ENCODE results near the gene ALDH3A2. TPM values are rescaled to one million over a fixed set of nuclear protein-coding genes. Genes with fewer than 3 reads are reported as not detected.

The ALDH3A2 gene
- total RNA-seq, 1 experiment from 2014 or later = 97.3 TPM

DNA sequence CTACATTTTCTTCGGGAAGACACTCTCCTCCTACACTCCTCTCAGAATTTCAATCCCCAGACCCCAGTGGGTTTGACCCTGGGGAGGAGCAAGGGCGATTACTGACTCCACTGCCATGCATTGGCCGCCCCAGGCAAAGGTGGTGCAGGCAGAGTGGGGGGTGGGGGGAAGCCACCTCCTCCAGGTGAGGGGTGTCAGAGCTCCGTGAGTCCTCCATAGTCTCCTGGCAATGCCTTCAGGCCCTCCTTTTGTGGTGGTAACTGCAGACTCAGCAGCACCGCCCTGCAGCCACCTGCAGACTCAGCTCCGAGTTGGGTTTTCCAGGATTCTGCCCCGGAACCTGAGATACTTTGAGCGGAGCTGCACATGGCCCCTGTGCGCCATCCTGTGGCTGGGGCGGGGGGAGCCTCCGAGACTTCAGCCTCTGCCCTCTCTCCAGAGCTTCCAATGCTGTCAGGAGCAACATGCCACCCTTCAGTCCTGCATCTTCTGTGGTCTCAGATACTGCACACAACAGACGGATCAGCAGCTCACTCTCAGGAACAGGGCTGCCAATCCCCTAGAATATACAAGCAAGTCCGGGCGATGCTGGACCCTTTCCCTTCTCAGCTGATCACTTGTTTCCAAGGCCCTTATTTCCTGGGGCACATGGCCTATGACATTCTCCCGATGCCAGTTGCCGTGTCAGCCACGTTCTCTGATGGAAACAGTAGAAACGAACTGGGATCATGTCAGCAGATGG is 70.2 kb downstream of the ALDH3A2 start:
- intact Hi-C loops (cut with micrococcal nuclease; ENCODE audit: unreplicated experiment) = no loop called here
- ChIA-PET CTCF (interaction anchor here (0.5 kb wide), 1 partner anchor 203 kb away, joined by 9 read pairs; no protein-coding TSS in a partner anchor), POLR2A (ENCODE audit: low non-redundant PET) (no interaction called here)
- BruUV-seq (replicated peaks) = no TSS peak
- no peak for DNase-seq (ENCODE audit: low spot score)
- H3K36me3 ChIP-seq (ENCODE audit: insufficient read depth, low read length, poor library complexity, severe bottlenecking) = no peaks in the 10 kb centered on the region
- no peaks in the 10 kb centered on the region for H3K27me3 ChIP-seq (replicated peaks; ENCODE audit: insufficient read depth, low read depth, low read length, poor library complexity)
- no peak overlapping the region for H3K27ac ChIP-seq (ENCODE audit: low read depth, low read length, poor library complexity, severe bottlenecking)
- H3K4me3 ChIP-seq (ENCODE audit: low read depth, low read length, poor library complexity, severe bottlenecking) = no peak overlapping the region
- no peak for TF ChIP-seq EZH2 (IDR thresholded peaks at IDR 0.05; ENCODE audit: borderline replicate concordance, low read depth, low read length, poor library complexity, severe bottlenecking)
- peak; percentile 40 for TF ChIP-seq CTCF (conservative IDR thresholded peaks at IDR 0.05; ENCODE audit: low read depth, low read length)
- no peaks in the 10 kb centered on the region for H3K4me1 ChIP-seq (ENCODE audit: insufficient read depth, low read length, poor library complexity, severe bottlenecking)
- H3K9me3 ChIP-seq (ENCODE audit: low read depth, low read length, poor library complexity, severe bottlenecking) = no peaks in the 10 kb centered on the region

DNA sequence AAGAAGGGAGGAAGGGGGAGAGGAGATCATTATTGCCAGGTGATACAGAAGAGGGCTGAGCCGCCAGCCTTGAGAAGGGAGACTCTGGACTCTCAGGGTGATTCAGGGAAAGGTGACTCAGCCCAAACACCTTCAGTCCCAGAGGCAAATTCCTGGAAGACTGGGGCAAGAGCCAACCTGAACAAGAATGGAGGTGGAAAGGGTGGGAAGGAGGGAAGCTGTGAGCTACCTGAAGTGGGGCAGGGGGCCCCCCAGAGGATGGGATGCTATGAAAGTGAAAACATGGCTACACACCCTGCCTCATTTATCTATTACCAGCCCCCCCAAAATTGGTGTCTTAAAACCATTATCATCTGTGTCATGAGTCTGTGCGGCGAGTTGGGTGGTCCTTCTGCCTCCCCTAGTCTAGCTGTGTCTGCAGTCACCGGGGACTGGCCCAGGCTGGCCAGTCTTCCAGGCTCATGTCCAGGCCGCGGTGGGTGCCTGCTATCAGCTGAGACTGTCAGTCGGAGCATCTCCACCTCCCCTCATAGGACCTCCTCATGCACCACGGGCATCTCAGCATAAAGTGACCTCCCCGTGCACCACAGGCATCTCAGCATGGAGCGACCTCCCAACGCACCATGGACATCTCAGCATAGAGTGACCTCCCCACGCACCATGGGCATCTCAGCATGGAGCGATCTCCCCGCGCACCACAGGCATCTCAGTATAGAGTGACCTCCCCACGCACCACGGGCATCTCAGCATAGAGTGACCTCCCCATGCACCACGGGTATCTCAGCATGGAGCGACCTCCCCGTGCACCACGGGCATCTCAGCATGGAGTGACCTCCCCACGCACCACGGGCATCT is 71.0 kb downstream of the ALDH3A2 start:
- H3K36me3 ChIP-seq (ENCODE audit: insufficient read depth, low read length, poor library complexity, severe bottlenecking) = no peaks in the 10 kb centered on the region
- no peak overlapping the region for H3K4me3 ChIP-seq (ENCODE audit: low read depth, low read length, poor library complexity, severe bottlenecking)
- no peak for DNase-seq (ENCODE audit: low spot score)
- no TSS peak for BruUV-seq (replicated peaks)
- H3K27me3 ChIP-seq (replicated peaks; ENCODE audit: insufficient read depth, low read depth, low read length, poor library complexity) = no peaks in the 10 kb centered on the region
- ChIA-PET CTCF (no interaction called here), POLR2A (ENCODE audit: low non-redundant PET) (no interaction called here)
- intact Hi-C loops (cut with micrococcal nuclease; ENCODE audit: unreplicated experiment) = no loop called here
- no peaks in the 10 kb centered on the region for H3K9me3 ChIP-seq (ENCODE audit: low read depth, low read length, poor library complexity, severe bottlenecking)
- TF ChIP-seq CTCF (conservative IDR thresholded peaks at IDR 0.05; ENCODE audit: low read depth, low read length) = no peak
- no peak for TF ChIP-seq EZH2 (IDR thresholded peaks at IDR 0.05; ENCODE audit: borderline replicate concordance, low read depth, low read length, poor library complexity, severe bottlenecking)
- H3K27ac ChIP-seq (ENCODE audit: low read depth, low read length, poor library complexity, severe bottlenecking) = no peak overlapping the region
- H3K4me1 ChIP-seq (ENCODE audit: insufficient read depth, low read length, poor library complexity, severe bottlenecking) = no peaks in the 10 kb centered on the region

DNA sequence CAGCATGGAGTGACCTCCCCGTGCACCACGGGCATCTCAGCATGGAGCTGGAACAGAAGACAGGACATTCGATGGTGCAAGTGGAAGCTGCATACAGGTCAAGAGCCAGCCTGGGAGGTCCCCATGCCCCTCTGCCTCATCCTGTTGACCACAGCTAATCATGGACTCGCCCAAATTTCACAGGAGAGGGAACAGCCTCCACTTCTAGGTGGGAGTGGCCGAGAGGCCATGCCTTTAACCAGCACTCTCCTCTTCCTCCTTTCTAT is 71.6 kb downstream of the ALDH3A2 start:
- ChIA-PET POLR2A (ENCODE audit: low non-redundant PET) (no interaction called here), CTCF (no interaction called here)
- BruUV-seq (replicated peaks) = no TSS peak

More for the DNA sequence above, 71.6 kb downstream of the ALDH3A2 start:
- Histone ChIP-seq H3K4me3 (ENCODE audit: low read depth, low read length, poor library complexity, severe bottlenecking) (no peak overlapping the region), H3K27me3 (replicated peaks; ENCODE audit: insufficient read depth, low read depth, low read length, poor library complexity) (no peaks in the 10 kb centered on the region), H3K27ac (ENCODE audit: low read depth, low read length, poor library complexity, severe bottlenecking) (no peak overlapping the region), H3K4me1 (ENCODE audit: insufficient read depth, low read length, poor library complexity, severe bottlenecking) (no peaks in the 10 kb centered on the region), H3K9me3 (ENCODE audit: low read depth, low read length, poor library complexity, severe bottlenecking) (no peaks in the 10 kb centered on the region), H3K36me3 (ENCODE audit: insufficient read depth, low read length, poor library complexity, severe bottlenecking) (no peaks in the 10 kb centered on the region)
- intact Hi-C loops (cut with micrococcal nuclease; ENCODE audit: unreplicated experiment) = no loop called here
- TF ChIP-seq EZH2 (IDR thresholded peaks at IDR 0.05; ENCODE audit: borderline replicate concordance, low read depth, low read length, poor library complexity, severe bottlenecking) (no peak), CTCF (conservative IDR thresholded peaks at IDR 0.05; ENCODE audit: low read depth, low read length) (no peak)
- DNase-seq (ENCODE audit: low spot score) = no peak
